ENCODE measurements around the gene HAUS3. TPM values are rescaled to one million over a fixed set of nuclear protein-coding genes. Genes with fewer than 3 reads are reported as not detected.

The HAUS3 gene
- total RNA-seq, 4 donors from 2014 or later: 16.3 to 22.0 (median 17.3) TPM

DNA sequence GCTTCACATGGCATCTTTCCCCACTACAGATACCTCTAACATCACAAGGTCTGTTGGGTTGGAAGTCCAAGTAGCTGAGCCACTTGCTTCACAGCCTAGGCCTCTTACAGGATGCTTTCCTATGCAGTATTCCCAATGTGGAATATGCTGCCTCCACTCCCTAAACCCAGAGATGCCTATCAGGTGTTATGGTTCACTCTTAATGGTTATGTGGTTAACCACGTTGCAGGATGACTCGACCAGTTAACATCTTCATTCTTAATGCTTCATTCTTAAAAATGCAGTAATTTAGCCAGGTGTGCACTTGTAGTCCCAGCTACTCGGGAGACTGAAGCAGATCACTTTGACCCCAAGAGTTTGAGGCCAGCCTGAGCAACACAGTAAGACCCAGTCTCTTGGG, 24.2 kb downstream of the HAUS3 start:
- TF ChIP-seq, protein P1, sequence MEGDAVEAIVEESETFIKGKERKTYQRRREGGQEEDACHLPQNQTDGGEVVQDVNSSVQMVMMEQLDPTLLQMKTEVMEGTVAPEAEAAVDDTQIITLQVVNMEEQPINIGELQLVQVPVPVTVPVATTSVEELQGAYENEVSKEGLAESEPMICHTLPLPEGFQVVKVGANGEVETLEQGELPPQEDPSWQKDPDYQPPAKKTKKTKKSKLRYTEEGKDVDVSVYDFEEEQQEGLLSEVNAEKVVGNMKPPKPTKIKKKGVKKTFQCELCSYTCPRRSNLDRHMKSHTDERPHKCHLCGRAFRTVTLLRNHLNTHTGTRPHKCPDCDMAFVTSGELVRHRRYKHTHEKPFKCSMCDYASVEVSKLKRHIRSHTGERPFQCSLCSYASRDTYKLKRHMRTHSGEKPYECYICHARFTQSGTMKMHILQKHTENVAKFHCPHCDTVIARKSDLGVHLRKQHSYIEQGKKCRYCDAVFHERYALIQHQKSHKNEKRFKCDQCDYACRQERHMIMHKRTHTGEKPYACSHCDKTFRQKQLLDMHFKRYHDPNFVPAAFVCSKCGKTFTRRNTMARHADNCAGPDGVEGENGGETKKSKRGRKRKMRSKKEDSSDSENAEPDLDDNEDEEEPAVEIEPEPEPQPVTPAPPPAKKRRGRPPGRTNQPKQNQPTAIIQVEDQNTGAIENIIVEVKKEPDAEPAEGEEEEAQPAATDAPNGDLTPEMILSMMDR (IDR thresholded peaks at IDR 0.05; ENCODE audit: low read depth): no peak

DNA sequence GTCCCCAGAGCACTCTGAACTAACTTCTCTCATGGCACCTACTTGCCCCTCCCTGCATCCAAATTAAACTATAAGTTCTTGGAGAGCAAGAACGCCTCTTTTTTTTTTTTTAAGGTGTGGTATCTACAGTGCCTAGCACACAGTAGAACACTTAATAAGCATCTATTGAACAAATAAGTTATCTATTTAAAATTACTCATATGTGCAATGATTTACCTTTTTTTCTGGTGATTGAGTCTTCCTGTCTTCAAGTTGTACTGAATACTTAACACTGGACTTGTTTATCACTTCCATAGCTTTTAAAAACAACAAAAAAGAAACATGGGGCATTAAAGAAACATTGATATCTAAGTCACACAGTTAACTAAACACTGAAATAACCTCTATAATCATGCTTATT, 29.1 kb downstream of the HAUS3 start:
- TF ChIP-seq, protein P1 (IDR thresholded peaks at IDR 0.05; ENCODE audit: low read depth): no peak

DNA sequence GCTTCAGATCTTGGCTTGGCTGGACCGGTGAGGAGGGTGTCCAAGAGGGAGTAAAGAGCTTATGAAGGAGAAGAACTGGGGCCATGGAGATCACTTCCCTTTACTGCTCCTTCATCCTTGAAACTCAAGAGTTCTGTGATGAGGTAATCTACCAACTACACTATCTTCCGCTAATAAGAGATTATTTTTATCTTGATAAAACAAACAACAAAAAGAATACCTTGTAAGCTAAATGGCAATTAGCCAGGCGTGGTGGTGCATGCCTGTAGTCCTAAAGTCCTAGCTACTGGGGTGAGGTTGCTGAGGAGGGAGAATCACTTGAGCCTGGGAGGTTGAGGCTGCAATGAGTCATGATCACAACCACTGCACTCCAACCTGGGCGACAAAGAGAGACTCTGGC, 47.4 kb downstream of the HAUS3 start:
- TF ChIP-seq, protein P1 (IDR thresholded peaks at IDR 0.05; ENCODE audit: low read depth): no peak

DNA sequence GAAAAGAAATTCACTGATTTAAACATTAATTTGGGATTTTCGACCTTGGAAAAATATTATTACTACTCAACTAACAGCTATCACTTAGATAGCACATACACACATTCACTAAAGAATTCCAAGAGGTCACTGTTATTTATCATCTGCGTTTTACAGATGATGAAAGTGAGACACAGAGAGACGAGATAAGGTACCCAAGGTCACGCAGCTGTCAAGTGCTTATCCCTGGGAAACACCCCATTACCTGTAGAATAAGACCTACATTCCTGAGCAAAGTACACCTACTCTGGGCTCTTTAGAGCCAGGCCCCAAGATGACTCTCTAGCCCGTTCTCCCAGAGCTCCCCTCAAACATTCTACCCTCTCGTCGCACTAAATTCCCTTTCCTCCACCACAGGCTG, 48.6 kb downstream of the HAUS3 start:
- TF ChIP-seq, protein P1 (IDR thresholded peaks at IDR 0.05; ENCODE audit: low read depth): no peak

DNA sequence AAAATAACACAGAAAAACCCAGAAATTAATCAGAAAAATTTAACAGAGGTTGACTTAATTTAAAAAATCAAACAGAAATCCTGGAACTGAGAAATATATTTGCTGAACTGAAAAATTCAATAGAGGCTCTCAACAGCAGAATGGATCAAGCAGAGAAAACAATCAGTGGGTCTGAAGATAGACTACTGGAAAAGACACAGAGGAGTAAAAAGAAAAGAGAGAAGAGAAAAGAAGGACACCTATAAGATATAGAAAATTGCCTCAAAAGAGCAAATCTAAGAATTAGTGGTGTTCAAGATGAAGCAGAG, 55.1 kb downstream of the HAUS3 start:
- TF ChIP-seq, protein P1 (IDR thresholded peaks at IDR 0.05; ENCODE audit: low read depth): no peak

DNA sequence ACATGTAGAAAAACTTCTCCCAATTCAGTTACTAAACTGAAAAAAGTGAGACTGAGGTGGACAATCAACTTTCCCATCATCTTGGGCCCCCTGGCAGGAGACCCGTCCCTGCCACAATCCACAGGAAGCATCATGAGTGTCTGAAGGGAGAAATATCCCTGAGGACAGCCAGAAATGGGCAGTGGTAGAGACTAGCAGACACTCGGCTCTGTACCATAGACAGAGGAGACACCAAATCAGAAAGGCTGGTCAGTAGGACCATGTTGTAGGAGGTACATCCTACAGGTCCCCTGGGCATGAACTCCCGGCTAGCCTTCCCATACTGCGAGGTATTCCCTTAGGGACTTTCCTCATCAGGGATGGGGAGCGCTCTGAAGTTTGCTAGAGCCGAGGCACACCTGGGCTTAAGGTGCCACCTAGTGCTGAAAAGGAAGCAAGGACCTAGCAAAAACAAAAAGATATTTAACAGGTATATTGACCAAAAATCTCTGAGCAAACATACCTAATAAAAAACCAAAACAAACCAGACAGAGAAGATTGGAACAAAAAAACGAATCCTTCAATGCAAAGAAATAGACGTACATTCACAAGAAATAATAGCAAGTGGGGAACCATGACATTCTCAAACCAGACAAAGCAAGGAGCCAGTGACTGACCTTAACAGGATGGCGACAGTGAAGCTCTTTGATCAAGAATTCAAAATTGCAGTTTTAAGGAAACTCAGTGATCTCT, 55.6 kb downstream of the HAUS3 start:
- TF ChIP-seq, protein P1 (IDR thresholded peaks at IDR 0.05; ENCODE audit: low read depth): no peak

DNA sequence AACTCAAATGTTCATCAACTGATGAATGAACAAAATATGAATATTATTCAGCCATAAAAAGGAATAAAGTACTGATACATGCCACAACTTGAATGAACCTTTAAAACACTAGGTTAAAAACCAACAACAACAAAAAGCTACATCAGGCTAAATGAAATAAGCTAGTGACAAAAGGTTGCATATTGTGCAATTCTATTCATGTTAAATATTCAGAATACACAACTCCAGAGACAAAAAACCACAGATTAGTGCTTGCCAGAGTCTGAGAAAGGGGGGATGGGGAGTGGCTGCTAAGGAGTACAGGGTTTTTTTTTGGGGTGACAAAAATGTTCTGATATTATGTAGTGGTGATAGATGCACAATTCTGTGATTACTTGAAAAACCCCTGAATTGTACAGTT, 58.5 kb downstream of the HAUS3 start:
- TF ChIP-seq, protein P1 (IDR thresholded peaks at IDR 0.05; ENCODE audit: low read depth): no peak
